ENCODE data around the gene RGS7. TPM values are rescaled to one million over a fixed set of nuclear protein-coding genes. Genes with fewer than 3 reads are reported as not detected.
"Not testable (repeated sequence)": the region's sequence is repeated elsewhere in the genome, so short reads cannot be mapped to it uniquely, and the experiment has no call there.

RGS7 gene
- polyA plus RNA-seq, 1 donor (not counting 4 experiments of a cell fraction or from before 2014, with no cell fraction given), result not detected

GRCh38 chr1:240883490-240883889 lies 473.5 kb downstream of the RGS7 start:
- Histone ChIP-seq H2AFZ (ENCODE audit: control insufficient read depth, low read length) (no peak overlapping the region), H3K9me1 (ENCODE audit: control insufficient read depth, extremely low read depth, insufficient read depth, low read length) (no peaks in the 10 kb centered on the region)
- FAIRE-seq, result no peak

GRCh38 chr1:240882656-240883308 lies 474.2 kb downstream of the RGS7 start:
- H4K20me1 ChIP-seq (ENCODE audit: control insufficient read depth, extremely low read depth, insufficient read depth, low read length); H3K4me1 ChIP-seq (ENCODE audit: control insufficient read depth, extremely low read depth, insufficient read depth, low read length); H3K79me2 ChIP-seq (ENCODE audit: control insufficient read depth, insufficient read depth, low read length); H3K36me3 ChIP-seq (ENCODE audit: control insufficient read depth in 2 of 2, extremely low read depth in 1 of 2, insufficient read depth in 2 of 2, low read length in 2 of 2); DNase-seq (ENCODE audit: low read depth, low spot score); H3K9ac ChIP-seq (ENCODE audit: control insufficient read depth, extremely low read depth, insufficient read depth, low read length); dilution Hi-C loops (cut with MboI; ENCODE audit: extremely low pct_ligation_motif_present, low sequenced_read_pairs); H2AFZ ChIP-seq (ENCODE audit: control insufficient read depth, low read length); H3K9me3 ChIP-seq (ENCODE audit: control insufficient read depth, low read depth, low read length); H3K27me3 ChIP-seq (ENCODE audit: control insufficient read depth, extremely low read depth, insufficient read depth, low read length); H3K4me3 ChIP-seq (ENCODE audit: control insufficient read depth in 2 of 3, extremely low read depth in 1 of 3, insufficient read depth in 2 of 3, low read depth in 1 of 3, low read length in 3 of 3); H3K9me1 ChIP-seq (ENCODE audit: control insufficient read depth, extremely low read depth, insufficient read depth, low read length); H3K4me2 ChIP-seq (ENCODE audit: control insufficient read depth, extremely low read depth, insufficient read depth, low read depth, low read length); FAIRE-seq; H3K27ac ChIP-seq (ENCODE audit: control insufficient read depth, insufficient read depth, low read length): not testable (repeated sequence)

More at GRCh38 chr1:240883490-240883889, 473.5 kb downstream of the RGS7 start:
- no peak overlapping the region for H3K4me3 ChIP-seq (ENCODE audit: control insufficient read depth in 2 of 3, extremely low read depth in 1 of 3, insufficient read depth in 2 of 3, low read depth in 1 of 3, low read length in 3 of 3)
- TF ChIP-seq CTCF (optimal IDR thresholded peaks at IDR 0.05 in 1 of 3, IDR thresholded peaks at IDR 0.05 in 1 of 3, conservative IDR thresholded peaks at IDR 0.05 in 1 of 3; ENCODE audit: extremely low read depth in 1 of 3, insufficient read depth in 2 of 3, low read length in 3 of 3), result no peak
- no peak for TF ChIP-seq EZH2 (IDR thresholded peaks at IDR 0.05; ENCODE audit: low read length)
- H4K20me1 ChIP-seq (ENCODE audit: control insufficient read depth, extremely low read depth, insufficient read depth, low read length), result no peaks in the 10 kb centered on the region
- no peak overlapping the region for H3K4me2 ChIP-seq (ENCODE audit: control insufficient read depth, extremely low read depth, insufficient read depth, low read depth, low read length)
- no peak overlapping the region for H3K9ac ChIP-seq (ENCODE audit: control insufficient read depth, extremely low read depth, insufficient read depth, low read length)
- DNase-seq (ENCODE audit: low read depth, low spot score), result no peak
- no peaks in the 10 kb centered on the region for H3K36me3 ChIP-seq (ENCODE audit: control insufficient read depth in 2 of 2, extremely low read depth in 1 of 2, insufficient read depth in 2 of 2, low read length in 2 of 2)
- H3K79me2 ChIP-seq (ENCODE audit: control insufficient read depth, insufficient read depth, low read length), result no peaks in the 10 kb centered on the region
- no peaks in the 10 kb centered on the region for H3K27me3 ChIP-seq (ENCODE audit: control insufficient read depth, extremely low read depth, insufficient read depth, low read length)
- H3K27ac ChIP-seq (ENCODE audit: control insufficient read depth, insufficient read depth, low read length), result no peak overlapping the region
- H3K9me3 ChIP-seq (ENCODE audit: control insufficient read depth, low read depth, low read length), result no peaks in the 10 kb centered on the region
- no peaks in the 10 kb centered on the region for H3K4me1 ChIP-seq (ENCODE audit: control insufficient read depth, extremely low read depth, insufficient read depth, low read length)
- dilution Hi-C loops (cut with MboI; ENCODE audit: extremely low pct_ligation_motif_present, low sequenced_read_pairs), result no loop called here

DNA sequence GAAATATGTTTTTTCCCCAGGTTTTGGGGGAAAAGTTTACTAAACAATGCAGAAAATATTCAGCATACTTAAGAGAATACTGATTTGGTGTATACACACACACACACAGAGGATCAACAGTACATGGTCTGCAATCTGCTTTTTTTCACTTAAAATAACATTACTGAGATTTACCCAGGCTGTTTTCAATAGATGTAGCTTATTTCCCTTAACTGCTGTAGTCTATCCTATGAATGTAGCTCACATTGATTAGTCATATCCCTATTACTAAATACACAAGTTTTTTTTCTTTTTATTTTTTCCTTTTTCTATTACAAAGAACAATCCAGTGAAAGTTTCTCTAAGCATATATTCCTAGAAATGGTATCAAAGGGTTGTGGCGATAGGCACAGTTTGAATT lies 478.4 kb downstream of the RGS7 start:
- Histone ChIP-seq H3K4me3 (ENCODE audit: control insufficient read depth in 2 of 3, extremely low read depth in 1 of 3, insufficient read depth in 2 of 3, low read depth in 1 of 3, low read length in 3 of 3) (no peak overlapping the region), H3K9me1 (ENCODE audit: control insufficient read depth, extremely low read depth, insufficient read depth, low read length) (no peaks in the 10 kb centered on the region), H2AFZ (ENCODE audit: control insufficient read depth, low read length) (no peak overlapping the region), H3K9ac (ENCODE audit: control insufficient read depth, extremely low read depth, insufficient read depth, low read length) (no peak overlapping the region), H3K4me2 (ENCODE audit: control insufficient read depth, extremely low read depth, insufficient read depth, low read depth, low read length) (no peak overlapping the region), H3K79me2 (ENCODE audit: control insufficient read depth, insufficient read depth, low read length) (no peaks in the 10 kb centered on the region), H3K4me1 (ENCODE audit: control insufficient read depth, extremely low read depth, insufficient read depth, low read length) (no peaks in the 10 kb centered on the region), H3K36me3 (ENCODE audit: control insufficient read depth in 2 of 2, extremely low read depth in 1 of 2, insufficient read depth in 2 of 2, low read length in 2 of 2) (no peaks in the 10 kb centered on the region), H3K9me3 (ENCODE audit: control insufficient read depth, low read depth, low read length) (no peaks in the 10 kb centered on the region), H3K27me3 (ENCODE audit: control insufficient read depth, extremely low read depth, insufficient read depth, low read length) (no peaks in the 10 kb centered on the region), H3K27ac (ENCODE audit: control insufficient read depth, insufficient read depth, low read length) (no peak overlapping the region), H4K20me1 (ENCODE audit: control insufficient read depth, extremely low read depth, insufficient read depth, low read length) (no peaks in the 10 kb centered on the region)
- DNase-seq (ENCODE audit: low read depth, low spot score), result no peak
- dilution Hi-C loops (cut with MboI; ENCODE audit: extremely low pct_ligation_motif_present, low sequenced_read_pairs), result no loop called here
- TF ChIP-seq CTCF (optimal IDR thresholded peaks at IDR 0.05 in 1 of 3, IDR thresholded peaks at IDR 0.05 in 1 of 3, conservative IDR thresholded peaks at IDR 0.05 in 1 of 3; ENCODE audit: extremely low read depth in 1 of 3, insufficient read depth in 2 of 3, low read length in 3 of 3), result no peak
- TF ChIP-seq EZH2 (IDR thresholded peaks at IDR 0.05; ENCODE audit: low read length), result no peak
- no peak for FAIRE-seq

Measured in keratinocyte (primary cell).